Measurements from ENCODE around the gene RIPK4.
"Not testable (repeated sequence)": the region's sequence is repeated elsewhere in the genome, so short reads cannot be mapped to it uniquely, and the experiment has no call there.

The RIPK4 gene

DNA sequence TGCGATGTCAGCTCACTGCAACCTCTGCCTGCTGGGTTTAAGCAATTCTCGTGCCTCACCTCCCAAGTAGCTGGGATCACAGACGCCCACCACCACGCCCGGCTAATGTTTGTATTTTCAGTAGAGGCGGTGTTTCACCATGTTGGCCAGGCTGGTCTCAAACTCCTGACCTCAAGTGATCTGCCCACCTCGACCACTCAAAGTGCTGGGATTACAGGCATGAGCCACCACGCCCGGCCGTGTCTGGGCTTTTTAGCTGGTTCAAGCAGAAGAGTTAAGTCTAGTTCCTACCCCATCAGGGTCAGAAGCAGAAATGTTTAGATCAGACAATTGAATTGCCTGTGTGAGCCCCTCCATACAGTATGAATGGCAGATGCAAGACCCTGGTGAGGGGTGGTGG is 27.7 kb upstream of the RIPK4 start:
- no peak for DNase-seq (ENCODE audit: low spot score)

- no peak for DNase-seq (ENCODE audit: low spot score)
Measured at GRCh38 chr21:41792711-41793110, 25.9 kb upstream of the RIPK4 start.

GRCh38 chr21:41786509-41786987 is 19.7 kb upstream of the RIPK4 start:
- peak; percentile 76 for DNase-seq (ENCODE audit: low spot score)

DNA sequence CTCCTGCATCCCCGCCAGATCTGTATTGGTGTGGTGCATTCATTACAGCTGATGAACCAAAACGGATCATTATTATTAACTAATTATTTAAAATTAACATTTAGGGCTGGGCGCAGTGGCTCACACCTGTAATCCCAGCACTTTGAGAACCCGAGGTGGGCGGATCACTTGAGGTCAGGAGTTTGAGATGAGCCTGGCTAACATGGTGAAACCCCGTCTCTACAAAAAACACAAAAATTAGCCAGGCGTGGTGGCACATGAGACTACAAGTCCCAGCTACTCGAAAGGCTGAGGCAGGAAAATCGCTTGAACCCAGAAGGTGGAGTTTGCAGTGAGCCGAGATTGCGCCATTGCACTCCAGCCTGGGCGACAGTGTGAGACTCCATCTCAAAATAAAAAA is 18.4 kb upstream of the RIPK4 start:
- DNase-seq (ENCODE audit: low spot score): not testable (repeated sequence)

- no peak for DNase-seq (ENCODE audit: low spot score)
Measured at GRCh38 chr21:41784456-41785102, 17.7 kb upstream of the RIPK4 start.

- peak; percentile 98 for DNase-seq (ENCODE audit: low spot score)
Measured at GRCh38 chr21:41783476-41784180, 16.8 kb upstream of the RIPK4 start.

DNA sequence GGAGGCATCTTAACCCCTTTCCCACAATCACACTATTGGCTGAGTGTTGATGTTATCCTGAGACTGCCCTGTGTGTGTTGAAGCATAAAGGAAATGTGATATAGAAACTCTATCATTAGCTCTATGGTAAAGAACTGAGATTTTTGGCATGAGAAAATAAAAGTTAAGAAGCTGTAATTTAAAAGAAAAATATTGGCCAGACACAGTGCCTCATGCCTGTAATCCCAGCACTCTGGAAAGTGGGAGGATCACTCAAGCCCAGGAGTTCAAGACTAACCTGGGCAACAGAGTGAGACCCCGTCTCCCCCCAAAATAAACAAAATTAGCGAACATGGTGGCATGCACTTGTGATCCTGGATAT is 14.2 kb upstream of the RIPK4 start:
- no peak for DNase-seq (ENCODE audit: low spot score)

DNA sequence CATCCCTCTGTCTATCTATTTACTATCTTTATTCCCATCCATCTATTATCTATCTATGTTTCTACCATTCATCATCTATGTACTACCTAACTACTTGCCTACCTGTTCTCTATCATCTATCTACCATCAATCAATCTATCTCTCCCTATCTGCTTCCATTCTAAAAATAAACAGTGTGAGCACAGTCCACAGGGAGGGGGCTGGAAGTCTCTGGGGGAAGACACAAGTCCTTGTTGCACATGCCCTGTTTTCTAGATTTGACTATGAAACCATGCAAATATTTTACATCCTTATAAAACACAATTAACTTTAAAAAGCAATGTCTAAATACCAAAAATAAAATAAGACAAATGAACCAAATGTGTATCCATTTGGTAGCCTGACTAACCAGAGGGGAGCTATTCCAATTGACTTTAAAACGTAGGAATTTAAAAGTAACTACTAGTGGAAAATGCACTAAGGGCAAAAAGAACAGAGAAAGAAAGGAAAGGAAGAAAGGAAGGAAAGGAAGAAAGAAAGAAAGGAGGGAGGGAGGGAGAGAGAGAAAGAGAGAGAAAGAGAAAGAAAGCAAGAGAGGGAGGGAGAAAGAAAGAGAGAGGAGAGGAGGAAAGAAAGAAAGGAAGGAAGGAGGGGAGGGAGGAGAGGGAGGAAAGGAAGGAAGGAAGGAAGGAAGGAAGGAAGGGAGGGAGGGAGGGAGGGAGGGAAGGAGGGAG is 13.6 kb upstream of the RIPK4 start:
- DNase-seq (ENCODE audit: low spot score): no peak

- no peak for DNase-seq (ENCODE audit: low spot score)
Measured at GRCh38 chr21:41779659-41780058, 12.8 kb upstream of the RIPK4 start.

DNA sequence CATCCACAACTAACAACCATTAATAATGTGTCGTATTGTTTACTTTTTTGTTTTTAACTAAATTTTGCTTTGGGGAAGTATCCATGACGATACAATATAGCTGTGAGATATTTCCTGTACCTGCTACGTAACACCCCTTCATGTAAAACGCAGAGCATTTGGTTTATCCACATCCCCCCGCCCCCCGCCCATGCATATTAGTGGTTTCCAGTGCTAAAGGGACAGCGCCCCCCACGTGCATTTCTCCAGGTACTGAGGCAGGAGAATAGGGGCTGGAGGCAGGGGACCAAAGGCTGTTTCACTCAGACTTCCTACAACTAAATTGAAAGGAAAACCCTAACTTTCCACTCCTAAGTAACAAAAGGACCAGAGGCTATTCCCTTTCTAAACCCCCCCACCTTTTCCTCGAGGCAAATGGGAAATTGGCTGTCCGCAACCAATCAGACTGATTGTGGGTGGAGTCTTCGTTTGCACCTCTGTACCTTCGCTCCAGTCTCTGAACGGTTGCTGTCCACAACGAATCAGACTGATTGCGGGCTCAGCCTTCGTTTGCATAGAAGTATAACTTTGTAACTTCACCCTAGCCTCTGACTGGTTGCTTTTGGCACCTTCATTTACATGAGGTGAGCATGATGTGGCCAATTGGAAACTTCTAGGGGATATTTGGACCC is 12.2 kb upstream of the RIPK4 start:
- no peak for DNase-seq (ENCODE audit: low spot score)

GRCh38 chr21:41777951-41778815 is 11.3 kb upstream of the RIPK4 start:
- DNase-seq (ENCODE audit: low spot score): peak; percentile 70

- no peak for DNase-seq (ENCODE audit: low spot score)
Measured at GRCh38 chr21:41776778-41777177, 9.9 kb upstream of the RIPK4 start.

- DNase-seq (ENCODE audit: low spot score): no peak
Measured at GRCh38 chr21:41775149-41775472, 8.3 kb upstream of the RIPK4 start.

DNA sequence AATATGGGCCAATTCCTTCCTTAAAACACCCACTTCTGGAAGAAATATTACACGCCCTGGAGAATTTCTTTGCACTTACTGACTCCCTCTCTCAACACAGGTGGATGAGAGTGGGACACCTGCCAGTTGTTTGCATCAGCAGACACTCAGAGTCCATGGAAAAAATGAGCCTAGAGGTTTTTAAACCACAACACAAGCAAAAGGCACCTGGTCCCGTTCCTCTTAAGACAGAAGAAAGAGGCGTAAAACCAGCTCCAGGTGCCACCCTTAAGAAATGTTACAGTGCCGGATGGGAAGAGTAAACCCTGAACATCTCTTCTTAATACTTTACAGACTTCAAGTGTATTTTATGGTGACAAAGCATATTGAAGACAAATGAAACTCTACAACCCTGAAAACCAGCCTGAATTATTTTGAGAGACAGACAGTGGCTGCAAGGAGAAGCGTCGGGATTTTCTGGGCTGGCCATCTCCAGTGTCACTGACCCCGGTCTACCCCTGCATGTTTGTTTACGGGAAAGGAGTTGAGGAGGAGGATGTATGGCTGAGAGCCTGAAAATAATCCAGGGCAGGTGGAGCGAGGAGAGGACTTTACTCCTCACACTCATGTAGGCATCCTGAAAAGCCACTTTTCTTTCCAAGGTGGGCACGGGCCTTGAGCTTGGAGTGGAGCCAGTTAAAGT is 7.8 kb upstream of the RIPK4 start:
- no peak for DNase-seq (ENCODE audit: low spot score)

DNA sequence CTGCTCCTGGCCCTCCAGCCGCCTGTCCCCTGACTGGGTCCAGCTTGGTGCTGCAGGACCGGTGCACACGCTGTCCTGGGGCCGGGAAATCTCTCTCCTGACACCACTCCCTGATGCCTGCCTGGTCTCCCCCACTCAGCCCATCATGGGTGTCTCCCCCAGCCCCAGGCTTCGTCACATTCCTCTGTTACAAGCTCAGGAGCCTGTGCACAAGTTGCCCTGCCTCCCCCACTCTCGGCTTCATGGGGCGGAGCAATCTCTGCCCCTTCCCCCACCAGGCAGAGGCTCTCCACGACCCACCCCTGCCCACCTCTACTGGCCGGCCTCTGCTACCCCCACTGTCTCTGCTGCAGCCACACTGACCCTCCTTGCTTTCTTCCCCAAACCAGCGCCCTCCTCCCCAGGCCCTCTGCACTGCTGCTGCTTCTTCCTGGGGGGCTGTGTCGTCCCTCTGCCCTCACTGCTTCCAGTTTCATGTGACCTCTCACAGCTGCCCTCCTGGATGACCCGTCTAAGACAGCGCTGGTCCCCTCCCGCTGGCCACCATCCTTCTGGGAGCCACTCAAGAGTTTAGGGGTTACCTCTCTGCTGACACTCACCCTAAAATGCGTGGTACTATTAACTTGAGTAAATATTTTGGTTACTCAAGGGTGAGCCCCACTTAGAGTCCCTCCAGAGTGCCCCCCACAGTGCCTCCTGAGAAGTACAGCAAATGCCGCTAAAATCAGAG is 5.7 kb upstream of the RIPK4 start:
- DNase-seq (ENCODE audit: low spot score): no peak

DNA sequence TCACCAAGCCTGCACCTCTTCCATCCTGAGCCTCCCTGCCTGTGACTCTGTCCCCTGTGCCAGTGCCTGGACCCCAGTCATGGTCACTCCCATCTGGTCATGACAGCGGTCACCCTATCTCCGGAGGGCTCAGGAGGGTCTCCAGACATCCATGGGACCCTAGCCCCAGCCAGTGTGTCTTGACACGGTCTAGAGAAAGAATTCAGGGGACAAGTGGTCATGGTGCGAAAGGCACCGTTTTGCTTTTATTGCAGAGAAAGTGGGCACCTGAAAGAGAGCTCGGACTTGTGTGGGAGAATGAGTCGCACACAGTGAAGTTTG is 4.7 kb upstream of the RIPK4 start:
- no peak for DNase-seq (ENCODE audit: low spot score)

- no peak for DNase-seq (ENCODE audit: low spot score)
Measured at GRCh38 chr21:41770901-41771624, 4.2 kb upstream of the RIPK4 start.

DNA sequence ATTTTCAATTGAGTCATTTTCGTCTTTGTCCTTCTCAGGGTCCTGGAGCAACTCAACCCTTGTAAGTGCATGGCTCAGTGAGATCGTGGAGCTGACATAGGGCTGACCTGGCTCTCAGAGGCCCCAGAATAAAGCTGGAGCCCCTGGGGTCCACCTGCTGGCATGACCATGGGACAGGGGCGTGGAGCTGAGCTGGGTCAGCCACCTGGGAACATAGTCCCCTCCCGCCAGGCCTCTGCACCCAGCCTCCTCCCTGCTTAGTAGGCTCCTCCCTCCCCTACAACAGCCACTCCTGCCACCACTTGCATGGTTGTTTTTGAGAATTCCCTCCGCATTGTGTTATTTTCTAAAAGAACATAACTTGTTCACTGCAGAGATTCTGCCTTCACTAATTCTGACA is 3.1 kb upstream of the RIPK4 start:
- no peak for DNase-seq (ENCODE audit: low spot score)

DNA sequence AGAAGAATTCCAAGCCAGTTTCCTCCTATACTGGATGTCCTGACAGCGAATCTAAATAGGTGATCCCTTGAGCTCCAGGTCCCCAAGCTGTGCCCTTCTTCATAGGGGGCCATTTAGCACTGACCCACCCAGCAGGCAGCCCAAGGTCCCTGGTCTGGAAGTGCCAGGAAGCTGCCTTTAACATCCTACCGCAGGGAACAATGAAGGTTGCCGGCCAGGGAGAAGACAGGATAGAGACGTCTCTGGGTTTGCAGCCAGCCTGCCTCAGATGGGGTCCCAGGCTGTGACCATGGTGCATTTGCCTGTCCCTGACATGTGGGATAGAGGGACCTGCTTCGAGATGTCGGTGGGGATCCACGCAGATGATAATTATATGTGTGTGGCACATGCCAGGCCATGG is 2.7 kb upstream of the RIPK4 start:
- DNase-seq (ENCODE audit: low spot score): no peak

DNA sequence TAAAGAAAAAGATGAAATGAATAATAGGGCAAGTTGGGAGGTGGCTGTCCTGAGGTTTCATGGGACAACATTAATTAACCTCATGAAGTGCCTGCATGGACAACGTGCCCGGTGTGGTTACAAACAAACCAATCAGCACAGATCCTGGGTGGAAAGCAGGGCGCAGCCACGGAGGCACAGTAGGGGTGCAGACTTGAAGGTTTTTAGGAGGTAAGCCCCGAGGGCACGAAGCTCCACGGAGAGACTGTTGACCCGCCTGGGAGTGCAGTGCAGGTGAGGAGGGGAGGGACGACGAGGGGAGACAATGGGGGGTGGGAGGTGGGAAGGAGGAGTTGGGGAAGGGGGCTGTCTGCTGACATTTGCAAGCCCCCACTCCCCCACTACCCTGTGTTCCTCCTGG is 2.3 kb upstream of the RIPK4 start:
- DNase-seq (ENCODE audit: low spot score): no peak
